Activated CD8-positive, alpha-beta memory T cell treated with anti-CD3 and anti-CD28 coated beads for 24 hours (primary cell): Measurements from ENCODE around the gene RAB1B.
"Not testable (repeated sequence)": the region's sequence is repeated elsewhere in the genome, so short reads cannot be mapped to it uniquely, and the experiment has no call there.

ENCODE experiments used
- DNase-seq: peaks from one replicate; pipeline ENCODE4 v3.0.0-alpha.2; 2020

Gene RAB1B

DNA sequence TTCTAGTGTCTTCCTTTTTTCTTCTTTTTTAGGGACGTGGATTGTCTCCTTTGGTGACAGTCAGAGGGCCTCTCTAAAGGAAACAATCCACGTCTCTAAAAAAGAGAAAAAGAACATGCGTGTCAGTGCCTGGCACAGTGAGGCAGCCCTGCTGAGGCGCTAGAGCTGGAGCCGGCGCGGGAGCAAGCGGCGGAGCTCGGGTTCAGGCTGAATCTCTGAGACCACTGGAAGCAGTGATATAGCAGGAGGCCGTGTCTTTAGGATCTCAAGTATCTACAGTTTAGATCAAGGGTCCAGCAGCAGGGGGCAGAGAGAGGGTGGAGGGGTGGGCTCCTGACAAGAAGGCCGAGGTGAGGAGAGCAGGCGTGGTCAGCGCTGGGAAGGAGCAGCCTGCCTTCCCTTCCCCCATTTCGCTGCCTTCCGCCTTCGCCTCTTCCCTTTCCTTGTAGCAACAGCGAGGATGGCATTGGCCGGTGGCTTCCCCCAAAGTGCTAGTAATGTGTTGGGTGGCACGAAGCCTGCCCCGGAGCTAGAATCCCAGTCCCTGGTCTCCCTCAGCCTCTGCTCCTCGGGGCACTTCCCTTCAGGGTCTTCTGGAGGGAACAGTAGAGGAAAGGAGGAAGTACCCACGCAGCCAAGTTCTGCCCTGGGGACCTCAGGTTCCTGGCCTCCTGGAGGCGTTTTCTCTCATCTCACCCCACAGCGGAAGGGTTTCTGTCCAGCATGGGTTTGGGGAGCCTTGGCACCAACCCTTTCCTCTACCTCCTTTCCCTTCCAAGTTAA, 28.2 kb upstream of the RAB1B start:
- DNase-seq: no peak

GRCh38 chr11:66240781-66241136, 27.7 kb upstream of the RAB1B start:
- DNase-seq: no peak

GRCh38 chr11:66242095-66242765, 26.2 kb upstream of the RAB1B start:
- no peak for DNase-seq

- DNase-seq: no peak
Measured at GRCh38 chr11:66243782-66244535, 24.5 kb upstream of the RAB1B start.

DNA sequence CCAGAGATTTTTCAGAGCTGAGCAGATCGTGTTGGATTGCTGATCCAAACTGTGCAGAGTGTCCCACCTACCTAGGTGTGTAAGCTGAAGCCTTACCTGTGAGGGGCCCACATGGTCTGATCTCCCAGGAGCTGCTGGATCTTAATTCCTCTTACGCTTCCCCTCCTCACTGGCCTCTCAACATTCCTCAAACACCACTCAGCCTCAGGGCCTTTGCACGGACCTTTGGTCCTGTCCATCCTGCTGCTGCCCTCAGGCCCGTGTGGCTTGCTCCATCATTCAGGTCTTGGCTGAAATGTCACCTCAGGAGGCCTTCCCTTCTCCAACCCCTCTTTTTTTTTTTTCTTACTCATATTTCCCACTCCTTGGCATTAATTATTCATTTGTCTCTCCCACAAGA, 21.1 kb upstream of the RAB1B start:
- DNase-seq: no peak

- no peak for DNase-seq
Measured at GRCh38 chr11:66247801-66248200, 20.6 kb upstream of the RAB1B start.

- DNase-seq: no peak
Measured at GRCh38 chr11:66248903-66249302, 19.5 kb upstream of the RAB1B start.

DNA sequence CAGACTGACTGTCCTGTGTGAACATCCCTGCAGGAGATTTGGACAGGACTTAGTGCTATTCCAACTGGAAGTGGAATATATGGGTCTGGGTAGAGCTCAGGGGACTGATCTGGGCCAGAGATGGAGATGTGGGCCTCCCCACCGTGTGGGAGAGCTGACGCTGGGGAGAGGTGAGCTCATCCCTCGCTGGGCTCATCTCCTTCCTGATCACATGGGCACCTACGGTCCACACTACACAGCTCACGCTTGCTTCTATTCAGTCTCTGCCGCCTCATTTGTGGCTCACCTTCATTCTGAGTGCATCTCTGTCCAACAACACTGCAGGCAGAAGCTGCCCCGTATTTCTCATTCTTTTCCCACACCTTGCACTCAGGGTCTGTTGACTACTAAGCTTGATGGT, 16.6 kb upstream of the RAB1B start:
- no peak for DNase-seq

DNA sequence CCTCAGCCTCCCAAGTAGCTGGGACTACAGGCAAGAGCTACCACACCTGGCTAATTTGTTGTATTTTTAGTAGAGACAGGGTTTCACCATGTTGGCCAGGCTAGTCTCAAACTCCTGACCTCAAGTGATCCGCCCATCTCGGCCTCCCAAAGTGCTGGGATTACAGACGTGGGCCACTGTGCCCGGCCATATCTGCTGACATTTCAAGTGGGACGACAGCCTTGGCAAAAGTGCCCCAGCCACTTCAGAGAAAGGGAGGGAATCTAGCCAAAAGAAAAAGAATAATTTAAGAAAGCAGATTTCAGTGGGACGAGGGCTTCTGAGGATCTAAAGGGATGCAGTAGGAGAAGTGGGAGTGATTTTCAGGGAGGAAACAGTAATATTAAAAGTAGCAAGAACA, 15.4 kb upstream of the RAB1B start:
- not testable (repeated sequence) for DNase-seq

DNA sequence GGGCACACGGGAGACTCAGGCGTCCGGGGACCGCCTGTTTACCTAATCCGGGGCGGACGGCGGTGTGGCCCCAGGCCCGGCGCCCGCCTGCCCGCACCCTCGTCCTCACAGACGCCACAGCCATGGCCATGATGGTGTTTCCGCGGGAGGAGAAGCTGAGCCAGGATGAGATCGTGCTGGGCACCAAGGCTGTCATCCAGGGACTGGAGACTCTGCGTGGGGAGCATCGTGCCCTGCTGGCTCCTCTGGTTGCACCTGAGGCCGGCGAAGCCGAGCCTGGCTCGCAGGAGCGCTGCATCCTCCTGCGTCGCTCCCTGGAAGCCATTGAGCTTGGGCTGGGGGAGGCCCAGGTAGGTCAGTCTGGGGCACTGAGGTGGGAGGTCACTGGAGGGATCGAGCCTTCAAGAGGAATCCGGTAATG, 10.0 kb upstream of the RAB1B start:
- no peak for DNase-seq

GRCh38 chr11:66259225-66259624, 9.2 kb upstream of the RAB1B start:
- DNase-seq: no peak

- DNase-seq: no peak
Measured at GRCh38 chr11:66259956-66260355, 8.5 kb upstream of the RAB1B start.

- no peak for DNase-seq
Measured at GRCh38 chr11:66261578-66261977, 6.9 kb upstream of the RAB1B start.

GRCh38 chr11:66262191-66262590, 6.2 kb upstream of the RAB1B start:
- DNase-seq: no peak

DNA sequence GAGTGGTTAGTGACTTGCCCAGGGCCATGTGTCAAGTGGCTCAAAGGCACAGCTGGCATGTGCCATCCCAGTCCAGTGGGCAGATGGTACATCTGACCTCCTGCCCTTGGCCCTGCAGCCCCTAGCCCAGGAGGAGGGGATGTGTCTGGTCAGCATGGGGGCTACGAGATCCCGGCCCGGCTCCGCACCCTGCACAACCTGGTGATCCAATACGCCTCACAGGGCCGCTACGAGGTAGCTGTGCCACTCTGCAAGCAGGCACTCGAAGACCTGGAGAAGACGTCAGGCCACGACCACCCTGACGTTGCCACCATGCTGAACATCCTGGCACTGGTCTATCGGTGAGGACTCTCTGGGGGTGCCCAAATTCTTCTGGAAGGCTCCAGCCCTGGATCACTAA, 5.7 kb upstream of the RAB1B start:
- no peak for DNase-seq

GRCh38 chr11:66263231-66263630, 5.2 kb upstream of the RAB1B start:
- no peak for DNase-seq

GRCh38 chr11:66263785-66264184, 4.7 kb upstream of the RAB1B start:
- DNase-seq: no peak

GRCh38 chr11:66264383-66264782, 4.1 kb upstream of the RAB1B start:
- no peak for DNase-seq

DNA sequence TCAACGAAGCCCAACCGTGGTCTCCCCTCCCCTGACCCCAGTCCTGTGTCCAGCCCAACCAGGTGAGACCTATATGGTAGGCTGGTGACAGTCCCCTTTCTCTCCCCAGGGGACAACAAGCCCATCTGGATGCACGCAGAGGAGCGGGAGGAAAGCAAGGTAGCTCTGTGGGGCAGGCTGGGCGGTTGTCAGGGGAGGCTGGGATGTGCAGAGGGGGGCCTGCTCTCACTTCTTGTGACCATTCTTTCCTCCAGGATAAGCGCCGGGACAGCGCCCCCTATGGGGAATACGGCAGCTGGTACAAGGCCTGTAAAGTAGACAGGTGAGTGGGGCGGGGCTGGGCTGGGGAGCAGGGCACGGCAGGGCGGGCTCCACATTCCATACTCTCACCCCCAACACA, 3.5 kb upstream of the RAB1B start:
- DNase-seq: peak; percentile 68

- no peak for DNase-seq
Measured at GRCh38 chr11:66265531-66266377, 2.7 kb upstream of the RAB1B start.

DNA sequence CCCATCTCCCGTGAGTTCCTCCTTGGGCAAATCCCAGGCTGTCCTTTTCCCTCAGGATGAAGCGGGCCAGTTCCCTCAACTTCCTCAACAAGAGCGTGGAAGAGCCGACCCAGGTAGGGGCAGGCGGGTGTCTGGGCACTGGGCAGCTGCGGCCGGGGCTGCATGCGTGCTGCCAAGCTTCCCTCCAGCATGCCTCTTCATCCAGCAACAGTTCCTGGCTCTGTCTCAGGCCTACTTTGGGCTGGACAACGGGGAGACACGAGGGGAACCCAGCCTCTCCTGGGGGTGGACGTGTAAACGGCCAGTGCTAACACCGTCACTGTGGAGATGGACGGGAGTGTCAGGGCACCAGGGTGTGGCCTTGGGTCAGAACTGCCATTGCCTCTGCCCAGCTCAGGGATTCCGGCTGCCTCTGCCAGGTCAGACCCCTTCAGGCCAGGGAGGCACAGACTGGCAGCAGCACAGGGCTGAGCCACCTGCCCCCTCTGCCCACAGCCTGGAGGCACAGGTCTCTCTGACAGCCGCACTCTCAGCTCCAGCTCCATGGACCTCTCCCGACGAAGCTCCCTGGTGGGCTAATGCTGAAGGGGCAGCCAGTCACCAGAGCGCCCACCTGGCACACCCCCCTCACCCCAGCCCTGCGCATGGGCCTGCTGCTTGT, 1.9 kb upstream of the RAB1B start:
- no peak for DNase-seq

- no peak for DNase-seq
Measured at GRCh38 chr11:66267039-66267378, 1.4 kb upstream of the RAB1B start.
